ENCODE measurements around the gene DMGDH. TPM values are rescaled to one million over a fixed set of nuclear protein-coding genes. Genes with fewer than 3 reads are reported as not detected.

DMGDH gene
- total RNA-seq, 1 donor from 2014 or later, result 0.32 TPM

- H3K27ac Mint-ChIP-seq, result no peak overlapping the region
- no peaks in the 10 kb centered on the region for H3K4me1 Mint-ChIP-seq
- no peak for DNase-seq (ENCODE audit: low spot score)
- H3K27ac ChIP-seq, result no peak overlapping the region
- H3K4me1 ChIP-seq, result peaks cover 12% of the 10 kb centered on the region
- H3K27me3 ChIP-seq, result peaks cover 36% of the 10 kb centered on the region
- no peaks in the 10 kb centered on the region for H3K9me3 Mint-ChIP-seq
- no peak for TF ChIP-seq EZH2phosphoT487 (IDR thresholded peaks at IDR 0.05)
- TF ChIP-seq CTCF (IDR thresholded peaks at IDR 0.05), result no peak
- TF ChIP-seq EZH2 (IDR thresholded peaks at IDR 0.05), result no peak
- no peak overlapping the region for H3K4me3 ChIP-seq
- no peak overlapping the region for H2AFZ ChIP-seq (replicated peaks)
- no peaks in the 10 kb centered on the region for H3K79me2 ChIP-seq (ENCODE audit: low read depth)
- H3K9me3 ChIP-seq (ENCODE audit: low read depth), result no peaks in the 10 kb centered on the region
- H3K4me3 Mint-ChIP-seq, result no peak overlapping the region
- H3K4me2 ChIP-seq, result no peak overlapping the region
- H3K9ac ChIP-seq, result no peak overlapping the region
- no peaks in the 10 kb centered on the region for H4K20me1 ChIP-seq (ENCODE audit: low read depth)
- H3K36me3 ChIP-seq, result no peaks in the 10 kb centered on the region
- H3K36me3 Mint-ChIP-seq, result no peaks in the 10 kb centered on the region
- H3K27me3 Mint-ChIP-seq (ENCODE audit: insufficient read depth, low read depth), result peaks cover 29% of the 10 kb centered on the region
- H3F3A ChIP-seq (ENCODE audit: low read depth), result no peaks in the 10 kb centered on the region
Measured at GRCh38 chr5:79108086-79108485, 38.6 kb upstream of the DMGDH start.

- H3K9me3 Mint-ChIP-seq, result peaks cover under 1% of the 10 kb centered on the region
- no peak for TF ChIP-seq EZH2phosphoT487 (IDR thresholded peaks at IDR 0.05)
- no peak for TF ChIP-seq CTCF (IDR thresholded peaks at IDR 0.05)
- TF ChIP-seq EZH2 (IDR thresholded peaks at IDR 0.05), result no peak
- no peaks in the 10 kb centered on the region for H3K9me3 ChIP-seq (ENCODE audit: low read depth)
- H3K36me3 Mint-ChIP-seq, result no peaks in the 10 kb centered on the region
- H3K79me2 ChIP-seq (ENCODE audit: low read depth), result no peaks in the 10 kb centered on the region
- peaks cover 17% of the 10 kb centered on the region for H3K4me1 ChIP-seq
- H3K9ac ChIP-seq, result no peak overlapping the region
- no peaks in the 10 kb centered on the region for H3F3A ChIP-seq (ENCODE audit: low read depth)
- peaks cover 20% of the 10 kb centered on the region for H3K27me3 Mint-ChIP-seq (ENCODE audit: insufficient read depth, low read depth)
- H3K4me1 Mint-ChIP-seq, result peaks cover 3% of the 10 kb centered on the region
- H2AFZ ChIP-seq (replicated peaks), result no peak overlapping the region
- peaks cover 27% of the 10 kb centered on the region for H3K27me3 ChIP-seq
- no peaks in the 10 kb centered on the region for H3K36me3 ChIP-seq
- H3K4me2 ChIP-seq, result no peak overlapping the region
- H3K27ac Mint-ChIP-seq, result no peak overlapping the region
- no peak overlapping the region for H3K4me3 ChIP-seq
- H3K27ac ChIP-seq, result no peak overlapping the region
- DNase-seq (ENCODE audit: low spot score), result no peak
- H3K4me3 Mint-ChIP-seq, result no peak overlapping the region
- H4K20me1 ChIP-seq (ENCODE audit: low read depth), result no peaks in the 10 kb centered on the region
Measured at GRCh38 chr5:79107020-79107796, 37.7 kb upstream of the DMGDH start.

DNA sequence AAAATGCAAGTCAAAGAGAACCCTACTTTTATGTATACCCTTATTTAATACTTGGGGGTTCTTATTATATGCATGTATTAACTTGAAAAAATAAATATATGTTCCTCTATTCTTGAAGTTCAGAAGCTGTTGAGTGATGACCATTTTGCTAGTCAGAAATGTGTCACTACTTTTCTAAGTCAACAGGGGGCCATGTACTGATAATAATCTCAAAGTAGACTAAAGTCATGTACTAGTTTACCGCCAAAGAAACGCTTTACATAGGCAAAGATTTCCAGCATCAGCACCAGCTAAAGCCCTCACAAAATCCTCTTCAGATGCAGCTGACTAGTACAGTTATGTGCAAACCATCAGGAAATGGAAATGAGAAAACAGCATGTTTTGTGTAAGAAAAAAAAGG lies 36.4 kb upstream of the DMGDH start:
- H3K36me3 ChIP-seq, result no peaks in the 10 kb centered on the region

More for the DNA sequence above, 36.4 kb upstream of the DMGDH start:
- Histone ChIP-seq H3K9ac (no peak overlapping the region), H3K27ac (no peak overlapping the region), H3K4me3 (no peak overlapping the region), H3K9me3 (ENCODE audit: low read depth) (no peaks in the 10 kb centered on the region), H3K4me2 (no peak overlapping the region), H3K79me2 (ENCODE audit: low read depth) (no peaks in the 10 kb centered on the region), H3K27me3 (peaks cover 14% of the 10 kb centered on the region), H2AFZ (replicated peaks) (no peak overlapping the region), H3F3A (ENCODE audit: low read depth) (no peaks in the 10 kb centered on the region), H3K4me1 (peaks cover 9% of the 10 kb centered on the region), H4K20me1 (ENCODE audit: low read depth) (no peaks in the 10 kb centered on the region)
- no peak overlapping the region for H3K4me3 Mint-ChIP-seq
- TF ChIP-seq EZH2phosphoT487 (IDR thresholded peaks at IDR 0.05), result no peak
- TF ChIP-seq EZH2 (IDR thresholded peaks at IDR 0.05), result no peak
- TF ChIP-seq CTCF (IDR thresholded peaks at IDR 0.05), result no peak
- no peak for DNase-seq (ENCODE audit: low spot score)
- no peak overlapping the region for H3K27ac Mint-ChIP-seq
- peaks cover 9% of the 10 kb centered on the region for H3K9me3 Mint-ChIP-seq
- peaks cover 4% of the 10 kb centered on the region for H3K36me3 Mint-ChIP-seq
- H3K4me1 Mint-ChIP-seq, result peaks cover 3% of the 10 kb centered on the region
- peaks cover 9% of the 10 kb centered on the region for H3K27me3 Mint-ChIP-seq (ENCODE audit: insufficient read depth, low read depth)

Data from neural progenitor cell (in vitro differentiated cells).